ENCODE measurements around the gene HNRNPF.

DNA sequence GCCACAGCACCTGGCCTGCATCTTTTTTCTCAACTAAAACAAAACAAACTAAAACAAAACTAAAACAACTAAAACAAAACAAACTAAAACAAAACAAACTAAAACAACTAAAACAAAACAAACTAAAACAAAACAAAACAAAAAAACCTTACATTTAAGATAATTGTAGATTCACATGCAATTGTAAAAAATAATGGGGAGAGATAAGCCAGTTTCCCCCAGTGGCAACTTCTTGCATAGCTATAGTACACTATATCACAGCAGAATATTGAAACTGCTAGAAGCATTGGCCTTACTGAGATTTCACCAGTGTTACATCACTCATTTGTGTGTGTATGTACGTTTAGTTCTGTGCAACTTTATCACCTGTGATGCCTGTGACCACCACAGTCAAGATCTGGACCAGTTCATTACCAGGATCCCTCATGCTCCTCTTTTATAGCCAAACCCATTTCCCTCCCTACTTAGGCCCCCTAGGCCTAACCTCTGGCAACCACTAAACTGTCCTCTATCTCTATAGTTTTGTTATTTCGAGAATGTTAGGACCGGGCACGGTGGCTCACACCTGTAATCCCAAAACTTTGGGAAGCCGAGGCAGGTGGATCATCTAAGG is 28.3 kb downstream of the HNRNPF start:
- TF ChIP-seq POLR2A (IDR thresholded peaks at IDR 0.05) (no peak), POLR2AphosphoS5 (IDR thresholded peaks at IDR 0.05; ENCODE audit: insufficient read depth in 1 of 2, low read depth in 1 of 2) (no peak)

Measured in vagina (tissue), 2 donors.